Body of pancreas (tissue), 4 donors: Measurements from ENCODE around the gene GALNTL6. TPM values are rescaled to one million over a fixed set of nuclear protein-coding genes. Genes with fewer than 3 reads are reported as not detected.

Experiments used
- ATAC-seq: fragments of 150-250 bp; one replicate; pipeline ENCODE4 v1.9.1; 2016
- DNase-seq, 4 donors: peaks; one replicate each; pipeline ENCODE4 v3.0.0-alpha.2; 2019
- H3K27ac ChIP-seq, 4 donors: fragments of 200-600 bp; sonication (generic); 1 replicate in 3 of 4; 2 replicates in 1 of 4; pipeline versions ENCODE4 v1.5.1 to v1.6.1; 2016 to 2019; ENCODE audit warnings: mild to moderate bottlenecking in 1 of 4, mixed read lengths in 1 of 4, moderate library complexity in 1 of 4
- H3K27me3 ChIP-seq, 2 donors: fragments of 200-600 bp; sonication (generic); one replicate each; pipeline ENCODE4 v1.6.0; 2016; ENCODE audit warnings: mild to moderate bottlenecking in 1 of 2
- H3K36me3 ChIP-seq, 2 donors: fragments of 200-600 bp; sonication (generic); replicated peaks in 1 of 2; 2 replicates each; pipeline ENCODE4 v1.5.1; 2016; ENCODE audit warnings: low read depth in 2 of 2; ENCODE audit not compliant: insufficient read depth in 1 of 2
- H3K4me1 ChIP-seq: fragments of 200-600 bp; sonication (generic); one replicate; pipeline ENCODE4 v1.6.0; 2016
- H3K4me3 ChIP-seq, 2 donors: fragments of 200-600 bp; sonication (generic); 1 replicate in 1 of 2; 2 replicates in 1 of 2; pipeline ENCODE4 v1.5.1; 2016 to 2019
- H3K9me3 ChIP-seq, 3 donors: fragments of 200-600 bp; sonication (generic); 1 replicate in 2 of 3; 2 replicates in 1 of 3; pipeline ENCODE4 v1.5.1; 2016
- POLR2A ChIP-seq, 3 donors: fragments of 450-650 bp; IDR thresholded peaks; one replicate each; pipeline ENCODE4 v1.6.1; 2016; ENCODE audit warnings: antibody characterized with exemption in 3 of 3, mild to moderate bottlenecking in 2 of 3
- WGBS, 2 donors: methylation state at CpG; one replicate each; pipeline ENCODE4 v1.1.5; 2017; 5-methylcytosine and 5-hydroxymethylcytosine counted together
- intact Hi-C: fragments of 100-400 bp; cut with DNase I; formaldehyde crosslinking; loops from one replicate; pipeline ENCODE4 v1.15.1; 2023
- total RNA-seq, 2 donors: library from RNA; depleted of rRNA; stranded (reverse); fragments of >200 nt; gene quantifications; one replicate each; pipeline ENCODE4 v1.1.0, GENCODE V29; 2016
- TF ChIP-seq, protein P1 (sequence below), 7 experiments: fragments of 450-650 bp in 4 of 7; fragments of 200-600 bp in 3 of 7; sonication (generic) in 3 of 7; IDR thresholded peaks; one replicate each; pipeline ENCODE4 v1.5.1; 2016 to 2019; ENCODE audit warnings: antibody characterized with exemption in 7 of 7

Gene GALNTL6
- total RNA-seq, 2 donors from 2014 or later = 0.26 TPM; not detected in 1

DNA sequence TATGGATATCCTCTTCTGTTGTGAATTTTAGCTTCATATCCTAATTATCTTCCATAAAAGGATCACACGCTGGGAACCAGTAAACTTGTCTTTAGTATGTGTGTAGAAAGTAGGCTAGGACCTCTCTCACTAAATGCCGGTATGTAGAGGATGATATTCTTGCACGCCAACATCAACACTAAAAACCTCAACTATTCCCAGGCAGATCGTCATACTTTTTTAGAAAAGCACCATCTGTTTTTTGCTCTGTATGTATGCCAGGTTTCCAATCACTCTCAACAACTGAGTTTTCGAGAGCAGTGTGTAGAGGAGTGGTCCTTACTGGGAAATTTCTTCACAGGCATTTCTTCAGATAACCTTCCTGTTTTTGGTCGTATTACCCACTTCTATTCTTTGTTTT lies 283.6 kb downstream of the GALNTL6 start:
- H3K27ac ChIP-seq = no peak overlapping the region
- no peak for DNase-seq
- no peaks in the 10 kb centered on the region for H3K36me3 ChIP-seq
- WGBS, 2 donors = 65 to 73% methylated on average over 6 of the region's 6 CpGs
- H3K27me3 ChIP-seq = no peaks in the 10 kb centered on the region
- no peaks in the 10 kb centered on the region for H3K4me1 ChIP-seq
- intact Hi-C loops = no loop called here
- no peak for TF ChIP-seq POLR2A (IDR thresholded peaks at IDR 0.05)
- TF ChIP-seq, protein P1, sequence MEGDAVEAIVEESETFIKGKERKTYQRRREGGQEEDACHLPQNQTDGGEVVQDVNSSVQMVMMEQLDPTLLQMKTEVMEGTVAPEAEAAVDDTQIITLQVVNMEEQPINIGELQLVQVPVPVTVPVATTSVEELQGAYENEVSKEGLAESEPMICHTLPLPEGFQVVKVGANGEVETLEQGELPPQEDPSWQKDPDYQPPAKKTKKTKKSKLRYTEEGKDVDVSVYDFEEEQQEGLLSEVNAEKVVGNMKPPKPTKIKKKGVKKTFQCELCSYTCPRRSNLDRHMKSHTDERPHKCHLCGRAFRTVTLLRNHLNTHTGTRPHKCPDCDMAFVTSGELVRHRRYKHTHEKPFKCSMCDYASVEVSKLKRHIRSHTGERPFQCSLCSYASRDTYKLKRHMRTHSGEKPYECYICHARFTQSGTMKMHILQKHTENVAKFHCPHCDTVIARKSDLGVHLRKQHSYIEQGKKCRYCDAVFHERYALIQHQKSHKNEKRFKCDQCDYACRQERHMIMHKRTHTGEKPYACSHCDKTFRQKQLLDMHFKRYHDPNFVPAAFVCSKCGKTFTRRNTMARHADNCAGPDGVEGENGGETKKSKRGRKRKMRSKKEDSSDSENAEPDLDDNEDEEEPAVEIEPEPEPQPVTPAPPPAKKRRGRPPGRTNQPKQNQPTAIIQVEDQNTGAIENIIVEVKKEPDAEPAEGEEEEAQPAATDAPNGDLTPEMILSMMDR (IDR thresholded peaks at IDR 0.05) = no peak
- ATAC-seq = no peak
- no peak overlapping the region for H3K4me3 ChIP-seq
- H3K9me3 ChIP-seq = no peaks in the 10 kb centered on the region

- H3K4me1 ChIP-seq = no peaks in the 10 kb centered on the region
- ATAC-seq = no peak
These were observed 286.2 kb downstream of the GALNTL6 start for GRCh38 chr4:172099376-172099775.

GRCh38 chr4:172103456-172103855 lies 290.3 kb downstream of the GALNTL6 start:
- no peak overlapping the region for H3K27ac ChIP-seq
- no peak for DNase-seq
- no peaks in the 10 kb centered on the region for H3K9me3 ChIP-seq
- intact Hi-C loops = no loop called here
- ATAC-seq = no peak
- H3K27me3 ChIP-seq = no peaks in the 10 kb centered on the region
- WGBS, 2 donors = 79 to 94% methylated on average over 1 of the region's 1 CpG
- TF ChIP-seq, protein P1 (IDR thresholded peaks at IDR 0.05) = no peak
- TF ChIP-seq POLR2A (IDR thresholded peaks at IDR 0.05) = no peak
- no peak overlapping the region for H3K4me3 ChIP-seq
- H3K36me3 ChIP-seq = no peaks in the 10 kb centered on the region
- H3K4me1 ChIP-seq = no peaks in the 10 kb centered on the region

More at GRCh38 chr4:172099376-172099775, 286.2 kb downstream of the GALNTL6 start:
- TF ChIP-seq, protein P1 (IDR thresholded peaks at IDR 0.05) = no peak
- no peak for TF ChIP-seq POLR2A (IDR thresholded peaks at IDR 0.05)
- DNase-seq = no peak
- H3K9me3 ChIP-seq = no peaks in the 10 kb centered on the region
- H3K4me3 ChIP-seq = no peak overlapping the region
- WGBS, 2 donors = 51% methylated on average over 2 of the region's 2 CpGs
- intact Hi-C loops = no loop called here
- no peaks in the 10 kb centered on the region for H3K27me3 ChIP-seq
- H3K36me3 ChIP-seq = no peaks in the 10 kb centered on the region
- H3K27ac ChIP-seq = no peak overlapping the region

- H3K9me3 ChIP-seq = no peaks in the 10 kb centered on the region
- 30 to 51% methylated on average over 2 of the region's 2 CpGs for WGBS, 2 donors
- no peak overlapping the region for H3K27ac ChIP-seq
- no peaks in the 10 kb centered on the region for H3K27me3 ChIP-seq
- H3K4me1 ChIP-seq = no peaks in the 10 kb centered on the region
- TF ChIP-seq POLR2A (IDR thresholded peaks at IDR 0.05) = no peak
- TF ChIP-seq, protein P1 (IDR thresholded peaks at IDR 0.05) = no peak
- no peak for DNase-seq
- no peak for ATAC-seq
- no peak overlapping the region for H3K4me3 ChIP-seq
- no peaks in the 10 kb centered on the region for H3K36me3 ChIP-seq
- intact Hi-C loops = no loop called here
These were observed 291.3 kb downstream of the GALNTL6 start for GRCh38 chr4:172104539-172104938.

- H3K9me3 ChIP-seq = no peaks in the 10 kb centered on the region
- H3K4me1 ChIP-seq = no peaks in the 10 kb centered on the region
- no peak overlapping the region for H3K4me3 ChIP-seq
- no peak for ATAC-seq
- WGBS, 2 donors = 35 to 47% methylated on average over 1 of the region's 1 CpG
- H3K36me3 ChIP-seq = no peaks in the 10 kb centered on the region
- intact Hi-C loops = no loop called here
- no peak for DNase-seq
- no peak overlapping the region for H3K27ac ChIP-seq
- TF ChIP-seq, protein P1 (IDR thresholded peaks at IDR 0.05) = no peak
- TF ChIP-seq POLR2A (IDR thresholded peaks at IDR 0.05) = no peak
- H3K27me3 ChIP-seq = no peaks in the 10 kb centered on the region
These were observed 292.7 kb downstream of the GALNTL6 start for GRCh38 chr4:172105918-172106317.
